ENCODE measurements around the gene MSI2.

DNA sequence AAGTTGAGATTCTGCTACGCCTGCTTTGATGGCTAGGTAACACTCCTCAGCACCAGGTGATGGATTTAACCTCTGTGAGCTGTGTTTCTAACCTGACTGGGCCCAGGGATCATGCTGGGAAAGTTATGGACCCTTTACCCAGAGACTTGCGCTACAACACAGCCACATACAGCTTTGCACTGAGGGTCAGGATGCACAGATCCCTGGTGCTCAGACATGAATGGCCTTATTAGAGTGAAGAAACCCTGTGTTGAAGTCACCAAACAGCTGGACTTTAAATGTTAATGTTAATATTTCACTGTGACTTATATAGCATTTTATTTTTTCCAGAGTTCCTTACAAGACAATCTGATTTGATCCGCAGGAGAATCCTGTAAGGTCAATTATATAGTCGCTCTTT is 114.3 kb downstream of the MSI2 start:
- TF ChIP-seq EZH2 (IDR thresholded peaks at IDR 0.05) = no peak
- no peak for TF ChIP-seq POLR2AphosphoS5 (IDR thresholded peaks at IDR 0.05; ENCODE audit: borderline replicate concordance, low read depth, low read length)

Measured in SK-N-MC (cell line).